RWPE1 (cell line): ENCODE data around the gene ZMIZ1.

Source experiments
- CTCF ChIA-PET: fragments of 350-600 bp; sonication (Branson Sonifier 250); formaldehyde crosslinking; extraction: SDS; loops from one replicate; lab custom pipeline; 2021; lab: Yijun Ruan, JAX
- POLR2A ChIA-PET: fragments of 400-600 bp; formaldehyde crosslinking; extraction: SDS; loops from one replicate; lab custom pipeline; 2020; ENCODE audit warnings: antibody characterized with exemption; ENCODE audit not compliant: low non-redundant PET; lab: Yijun Ruan, JAX
- DNase-seq: peaks from one replicate; pipeline ENCODE4 v3.0.0; 2012; ENCODE audit warnings: low spot score
- H3K27ac ChIP-seq: fragments of 450-650 bp; 2 replicates; pipeline ENCODE4 v1.5.1; 2017
- CTCF ChIP-seq: fragments of 450-650 bp; conservative IDR thresholded peaks from 2 replicates; pipeline ENCODE4 v1.5.1; 2017; ENCODE audit warnings: low read depth, mild to moderate bottlenecking

Gene ZMIZ1

GRCh38 chr10:79342295-79342761, 273.6 kb downstream of the ZMIZ1 start:
- TF ChIP-seq CTCF: no peak
- ChIA-PET POLR2A (no interaction called here), CTCF (interaction anchor here (0.7 kb wide), 1 partner anchor 50 kb away, joined by 4 read pairs; no protein-coding TSS in a partner anchor)
- no peak for DNase-seq
- no peak overlapping the region for H3K27ac ChIP-seq

- ChIA-PET CTCF (interaction anchor here (0.7 to 1.1 kb wide), 2 partner anchors 32 to 50 kb away, joined by 4 to 6 read pairs; no protein-coding TSS in a partner anchor), POLR2A (no interaction called here)
- no peak overlapping the region for H3K27ac ChIP-seq
- DNase-seq: no peak
- TF ChIP-seq CTCF: no peak
Measured at GRCh38 chr10:79342811-79343561, 274.2 kb downstream of the ZMIZ1 start.

DNA sequence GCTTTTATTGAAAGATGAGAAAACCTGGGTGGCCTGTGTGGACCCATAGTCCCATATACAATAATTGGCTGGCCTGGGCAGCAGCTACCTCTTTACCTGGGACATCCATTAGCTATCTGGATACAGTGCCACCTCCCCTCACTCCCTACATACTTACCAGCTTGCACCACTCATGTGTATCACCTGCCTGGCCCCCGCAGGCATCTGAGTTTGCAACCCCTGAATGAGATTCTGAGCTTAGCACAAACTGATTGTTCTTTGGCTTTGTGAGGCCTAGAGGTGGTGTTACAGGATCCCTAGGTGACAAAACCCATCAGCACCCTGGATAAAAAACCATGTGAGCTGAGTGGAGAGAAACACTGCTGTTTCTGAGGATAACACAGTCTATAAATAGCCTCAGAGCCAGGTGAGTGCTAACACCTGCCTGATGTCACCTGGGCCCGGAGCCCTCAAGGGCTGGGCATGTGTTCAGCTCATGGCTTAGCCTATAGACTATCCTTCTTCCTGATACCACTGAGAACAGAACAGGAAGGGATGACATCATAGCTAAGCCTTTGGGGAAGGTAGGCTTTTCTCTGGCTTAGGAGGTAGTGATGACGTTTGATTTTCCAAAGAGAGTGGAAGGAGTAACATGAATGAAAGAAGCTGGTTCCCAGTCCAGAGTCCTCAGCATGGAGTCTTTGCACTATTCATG, 275.9 kb downstream of the ZMIZ1 start:
- H3K27ac ChIP-seq: no peak overlapping the region
- no peak for DNase-seq
- CTCF ChIA-PET: interaction anchor here (0.6 to 1.7 kb wide), 3 partner anchors 10 to 54 kb away, joined by 3 to 4 read pairs (median 3); no protein-coding TSS in a partner anchor
- POLR2A ChIA-PET: interaction anchor here (0.6 to 1.4 kb wide), 3 partner anchors 10 to 1490 kb away, joined by 3 to 6 read pairs (median 3); no protein-coding TSS in a partner anchor
- TF ChIP-seq CTCF: no peak

DNA sequence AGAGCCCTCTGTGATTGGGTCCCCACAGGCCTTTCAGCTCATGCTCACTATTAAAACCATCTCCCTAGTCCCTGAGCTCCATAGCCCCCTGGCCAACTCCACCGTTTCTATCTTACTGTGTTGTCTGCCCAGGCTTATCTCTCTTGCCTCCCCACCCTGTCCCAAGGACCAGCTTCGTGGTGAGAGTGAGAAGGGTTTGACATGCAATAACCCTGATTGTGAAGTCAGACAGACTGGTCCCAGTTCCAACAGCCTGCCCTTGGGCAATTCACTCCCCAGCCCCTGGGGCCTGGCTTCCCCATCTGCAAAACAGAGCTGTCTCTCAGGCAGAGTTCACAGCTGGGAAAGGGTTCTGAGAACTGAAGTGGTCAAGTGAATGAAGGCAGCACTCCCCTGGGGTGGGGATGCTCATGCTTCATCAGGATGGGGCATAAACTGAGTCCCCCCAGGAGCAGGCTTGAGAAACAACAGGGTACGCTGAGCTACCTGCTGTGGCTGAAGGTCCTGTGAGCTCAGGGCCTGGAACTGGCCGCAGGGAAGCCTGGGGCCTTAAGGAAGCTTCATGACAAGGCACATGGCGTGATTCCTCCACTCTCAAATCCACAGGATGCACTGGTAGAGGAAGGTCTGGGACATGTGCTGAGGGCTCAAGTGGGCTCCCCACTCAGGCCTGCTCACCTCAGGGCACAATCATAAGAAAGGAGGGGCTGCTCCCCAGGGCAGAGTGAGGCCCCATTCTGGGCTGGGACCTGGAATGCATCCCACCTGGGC, 276.7 kb downstream of the ZMIZ1 start:
- no peak for DNase-seq
- ChIA-PET POLR2A (interaction anchor here (1.0 to 1.4 kb wide), 2 partner anchors 9 to 11 kb away, joined by 3 to 6 read pairs; no protein-coding TSS in a partner anchor), CTCF (interaction anchor here (0.7 to 1.7 kb wide), 4 partner anchors 8 to 548 kb away, joined by 3 to 4 read pairs (median 4); no protein-coding TSS in a partner anchor)
- no peak overlapping the region for H3K27ac ChIP-seq
- TF ChIP-seq CTCF: no peak

DNA sequence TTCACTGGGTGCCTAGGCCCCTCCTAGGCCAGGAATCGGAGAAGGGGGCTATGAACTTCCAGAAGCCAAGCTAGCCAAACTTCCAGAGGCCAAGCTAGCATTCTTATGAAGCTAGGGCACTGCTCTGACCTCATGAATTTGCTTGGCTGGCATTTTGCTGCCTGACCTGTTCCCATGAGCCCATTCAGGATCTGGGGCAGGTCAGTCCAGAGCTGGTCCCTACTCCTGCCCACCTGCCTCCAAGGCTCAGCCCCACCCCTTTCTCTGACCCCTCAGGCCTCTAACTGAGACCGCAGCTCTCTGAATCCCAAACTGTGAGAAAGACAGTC, 277.2 kb downstream of the ZMIZ1 start:
- ChIA-PET POLR2A (no interaction called here), CTCF (interaction anchor here (0.7 to 1.7 kb wide), 3 partner anchors 9 to 548 kb away, joined by 3 to 4 read pairs (median 4); no protein-coding TSS in a partner anchor)
- no peak for DNase-seq
- no peak for TF ChIP-seq CTCF
- no peak overlapping the region; the same call in 1 of the 2 replicates for H3K27ac ChIP-seq
